ENCODE measurements around the gene DNAJB8. TPM values are rescaled to one million over a fixed set of nuclear protein-coding genes. Genes with fewer than 3 reads are reported as not detected.

Gene DNAJB8
- total RNA-seq, 1 experiment from 2014 or later: not detected

DNA sequence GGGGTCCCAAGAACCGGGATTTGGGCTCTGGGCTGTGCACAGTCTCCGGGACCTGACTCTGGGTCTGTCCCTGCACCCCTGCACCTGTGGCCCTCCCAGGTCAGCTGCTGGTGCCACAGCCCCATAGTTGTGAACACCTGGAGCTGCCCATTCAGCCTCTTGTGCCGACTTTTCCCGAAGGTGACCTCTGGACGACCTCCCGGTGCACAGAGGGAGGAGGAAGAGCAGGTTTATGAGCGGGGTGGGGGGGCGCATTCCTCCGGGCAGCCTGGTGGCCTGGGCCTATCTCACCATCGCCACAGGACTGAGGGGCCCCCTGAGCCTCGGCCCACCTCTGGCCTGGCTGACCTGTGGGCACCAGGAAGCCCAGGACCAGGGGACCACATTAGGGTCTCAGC is 45.3 kb downstream of the DNAJB8 start:
- in situ Hi-C loops (cut with HindIII; ENCODE audit: low sequenced_read_pairs): no loop called here
- no peak for DNase-seq (ENCODE audit: low spot score)

DNA sequence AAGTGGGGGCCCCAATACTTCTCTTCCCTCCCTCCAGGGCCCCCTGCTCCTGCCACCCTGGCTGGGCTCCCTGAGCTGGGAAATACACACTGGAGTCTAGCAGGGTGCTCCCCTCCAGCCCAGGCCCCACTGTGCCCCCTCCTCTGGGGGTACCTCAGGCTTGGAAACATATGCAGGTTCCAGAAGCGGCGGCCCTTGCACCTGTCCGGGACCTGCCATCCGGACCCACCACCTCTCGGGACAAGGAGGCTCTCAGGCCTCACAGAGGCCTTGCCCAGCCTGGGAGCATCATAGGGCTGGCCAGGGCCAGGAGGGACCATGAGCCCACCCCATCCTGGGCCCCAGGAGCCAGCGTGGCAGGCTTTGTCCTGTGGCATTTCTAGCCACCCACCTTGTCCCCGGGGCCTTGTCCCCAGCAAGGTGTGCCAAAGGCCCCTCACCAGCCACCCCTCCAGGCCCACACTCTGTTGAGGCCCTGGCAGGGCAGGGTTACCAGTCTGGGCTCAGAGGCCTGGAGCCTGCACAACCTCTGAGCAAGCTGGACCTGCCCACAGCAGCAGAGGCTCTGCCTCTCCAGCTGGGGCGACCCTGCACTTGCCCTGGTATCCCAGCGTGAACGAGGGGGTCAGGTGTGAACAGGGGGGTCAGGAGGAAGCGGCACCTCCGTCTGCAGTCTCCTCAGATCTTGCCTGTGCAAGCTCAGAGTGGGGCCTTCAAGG is 45.8 kb downstream of the DNAJB8 start:
- in situ Hi-C loops (cut with HindIII; ENCODE audit: low sequenced_read_pairs): no loop called here
- no peak for DNase-seq (ENCODE audit: low spot score)

DNA sequence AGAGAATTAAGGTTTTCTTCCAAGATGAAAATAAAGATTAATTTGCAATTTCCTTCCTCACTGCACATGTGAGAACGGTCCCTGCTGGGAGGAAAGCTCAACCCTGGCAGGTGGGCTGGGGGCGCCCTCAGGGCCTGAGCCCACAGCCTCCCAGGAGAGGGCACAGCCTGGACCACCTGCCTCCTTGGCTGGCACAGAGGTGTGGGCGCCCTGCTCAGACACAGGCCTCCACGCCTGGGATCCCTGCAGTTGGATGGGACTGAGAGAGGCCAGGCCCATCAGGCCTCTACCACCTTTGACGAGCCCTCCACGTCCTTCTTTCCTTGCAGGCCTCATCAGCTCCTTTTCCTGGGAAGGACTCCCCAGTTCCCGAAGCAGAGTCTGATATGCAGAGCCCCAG is 46.4 kb downstream of the DNAJB8 start:
- no peak for DNase-seq (ENCODE audit: low spot score)
- in situ Hi-C loops (cut with HindIII; ENCODE audit: low sequenced_read_pairs): no loop called here

DNA sequence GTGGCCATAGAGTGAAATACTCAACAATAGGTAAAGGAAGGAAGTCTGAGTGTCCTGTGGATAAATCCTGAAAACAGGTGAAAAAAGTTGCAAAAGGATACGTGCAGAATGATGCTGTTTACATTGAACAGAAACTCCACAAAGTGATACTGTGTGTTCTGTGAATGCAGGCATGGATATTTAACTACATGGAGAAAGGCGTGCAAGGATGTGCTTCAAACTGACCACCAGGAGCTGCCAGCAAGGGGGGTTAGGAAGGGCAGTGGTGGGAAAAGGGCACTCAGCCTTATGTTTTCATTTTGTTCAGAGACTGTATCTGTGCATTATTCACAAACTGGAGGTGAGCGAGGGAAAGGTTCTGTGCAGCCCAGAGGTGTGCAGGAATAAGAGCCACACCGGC is 47.4 kb downstream of the DNAJB8 start:
- in situ Hi-C loops (cut with HindIII; ENCODE audit: low sequenced_read_pairs): no loop called here
- no peak for DNase-seq (ENCODE audit: low spot score)

DNA sequence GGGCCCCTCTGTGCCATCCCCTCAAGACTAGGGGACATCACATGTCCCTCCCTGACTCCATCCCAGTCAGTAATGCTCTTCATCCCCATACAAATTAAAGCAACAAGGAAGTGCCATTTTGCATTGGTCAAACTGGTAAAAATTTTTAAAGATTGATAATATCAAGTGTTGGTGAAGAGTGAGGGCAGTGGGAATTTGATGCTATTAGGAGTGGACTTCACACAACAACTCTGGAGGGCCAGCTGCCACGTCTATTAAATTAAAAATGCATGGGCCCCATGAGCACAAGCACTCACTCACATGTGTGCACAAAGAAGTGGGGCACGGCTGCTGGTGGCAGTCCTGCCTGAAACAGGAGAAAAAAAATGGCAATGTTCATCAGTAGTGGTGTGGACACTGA is 47.8 kb downstream of the DNAJB8 start:
- in situ Hi-C loops (cut with HindIII; ENCODE audit: low sequenced_read_pairs): no loop called here
- DNase-seq (ENCODE audit: low spot score): no peak

DNA sequence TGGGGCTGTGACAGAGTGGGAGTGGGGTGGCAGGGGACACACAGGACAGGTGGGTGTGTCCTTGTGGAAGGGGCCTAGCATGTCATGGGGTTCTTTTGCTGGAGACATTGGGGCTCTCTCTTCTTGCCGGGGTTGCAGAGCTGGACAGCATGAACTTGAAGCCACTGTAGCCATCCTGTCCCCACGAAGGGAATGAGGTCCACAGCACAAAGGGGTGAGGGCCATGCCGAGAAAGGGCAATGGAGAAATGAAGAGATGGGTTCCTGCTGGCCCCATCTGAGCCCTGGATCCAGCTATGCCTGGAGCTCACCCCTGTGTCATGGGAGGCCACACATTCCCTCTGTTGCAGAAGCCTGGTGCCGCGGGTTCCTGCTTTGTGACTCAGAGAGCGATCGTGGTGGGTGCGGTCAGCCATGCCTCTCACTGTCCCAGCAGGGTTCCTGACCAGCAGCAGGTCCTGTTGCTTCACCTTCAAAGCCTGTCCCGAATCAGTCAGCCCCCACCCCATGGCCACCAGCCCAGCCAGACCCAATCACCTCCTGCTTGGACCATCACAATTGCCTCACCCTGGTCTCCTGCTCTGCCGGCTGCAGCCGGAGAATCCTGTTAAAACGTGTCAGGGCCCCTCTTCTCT is 50.0 kb downstream of the DNAJB8 start:
- in situ Hi-C loops (cut with HindIII; ENCODE audit: low sequenced_read_pairs): no loop called here
- DNase-seq (ENCODE audit: low spot score): no peak

DNA sequence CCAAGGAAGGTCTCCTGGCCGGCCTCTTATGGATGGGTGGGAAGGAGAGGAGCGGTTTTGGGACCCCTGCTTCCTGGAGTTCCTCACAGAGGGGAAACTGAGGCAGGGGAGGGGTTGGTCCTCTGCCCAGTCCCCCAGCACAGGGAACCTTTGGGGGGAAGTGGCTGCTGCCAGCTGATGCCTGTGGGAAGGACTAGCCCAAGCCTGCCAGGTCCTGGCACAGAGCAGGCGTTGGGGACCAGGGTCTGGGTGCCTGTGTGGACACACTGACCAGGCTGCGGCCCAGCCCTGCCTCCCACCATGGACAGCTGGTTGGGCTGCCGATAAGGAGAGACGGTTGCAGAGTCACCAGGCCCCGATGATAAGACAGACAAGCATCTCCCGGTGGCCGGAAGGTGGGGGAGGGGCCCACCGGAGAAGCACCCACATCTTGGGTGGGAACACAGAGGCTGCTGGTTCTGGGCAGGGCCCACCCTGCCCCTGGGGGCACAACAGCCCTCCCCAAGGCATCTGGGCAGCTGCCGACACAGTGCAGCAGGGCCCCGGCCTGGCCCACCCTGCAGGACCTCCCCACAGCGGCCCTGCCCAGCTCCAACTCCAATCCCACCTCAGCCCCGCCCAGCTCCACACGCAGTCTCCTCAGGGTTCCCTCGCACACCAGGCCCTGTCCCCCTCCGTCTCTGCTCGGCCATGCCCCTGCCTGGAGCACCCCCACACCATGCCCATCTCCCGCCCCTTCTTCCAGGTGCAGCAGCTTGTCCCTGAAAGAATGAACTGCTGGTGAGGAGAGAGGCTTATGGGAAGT is 50.7 kb downstream of the DNAJB8 start:
- DNase-seq (ENCODE audit: low spot score): no peak
- in situ Hi-C loops (cut with HindIII; ENCODE audit: low sequenced_read_pairs): no loop called here

DNA sequence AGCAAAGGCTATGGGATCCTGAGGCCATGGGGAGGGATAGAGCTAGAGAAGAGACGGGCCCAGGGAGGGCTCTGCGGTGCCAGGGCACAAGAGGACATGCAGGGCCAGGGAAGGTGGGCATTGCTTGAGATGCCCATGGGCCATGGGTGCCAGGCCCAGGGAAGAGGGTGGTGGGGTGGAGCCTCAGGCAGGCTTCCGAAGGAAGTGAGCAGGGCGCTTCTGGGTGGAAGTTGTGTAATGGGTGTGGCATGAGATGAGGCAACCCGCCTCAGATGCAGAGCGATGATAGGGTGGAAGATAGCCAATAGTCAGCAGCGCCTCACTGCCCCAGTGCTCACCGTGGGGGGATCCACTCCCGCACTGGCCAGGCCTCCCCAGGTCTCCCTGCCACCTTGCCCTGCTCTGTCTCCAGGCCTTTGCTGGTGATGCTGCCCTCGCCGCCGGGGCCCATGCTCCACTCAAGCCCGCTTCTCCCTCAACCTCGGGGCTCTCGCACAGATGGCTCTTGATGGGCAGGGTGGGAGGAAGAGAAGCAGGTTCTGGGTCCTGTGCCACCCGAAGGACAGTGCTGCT is 51.4 kb downstream of the DNAJB8 start:
- DNase-seq (ENCODE audit: low spot score): no peak

DNA sequence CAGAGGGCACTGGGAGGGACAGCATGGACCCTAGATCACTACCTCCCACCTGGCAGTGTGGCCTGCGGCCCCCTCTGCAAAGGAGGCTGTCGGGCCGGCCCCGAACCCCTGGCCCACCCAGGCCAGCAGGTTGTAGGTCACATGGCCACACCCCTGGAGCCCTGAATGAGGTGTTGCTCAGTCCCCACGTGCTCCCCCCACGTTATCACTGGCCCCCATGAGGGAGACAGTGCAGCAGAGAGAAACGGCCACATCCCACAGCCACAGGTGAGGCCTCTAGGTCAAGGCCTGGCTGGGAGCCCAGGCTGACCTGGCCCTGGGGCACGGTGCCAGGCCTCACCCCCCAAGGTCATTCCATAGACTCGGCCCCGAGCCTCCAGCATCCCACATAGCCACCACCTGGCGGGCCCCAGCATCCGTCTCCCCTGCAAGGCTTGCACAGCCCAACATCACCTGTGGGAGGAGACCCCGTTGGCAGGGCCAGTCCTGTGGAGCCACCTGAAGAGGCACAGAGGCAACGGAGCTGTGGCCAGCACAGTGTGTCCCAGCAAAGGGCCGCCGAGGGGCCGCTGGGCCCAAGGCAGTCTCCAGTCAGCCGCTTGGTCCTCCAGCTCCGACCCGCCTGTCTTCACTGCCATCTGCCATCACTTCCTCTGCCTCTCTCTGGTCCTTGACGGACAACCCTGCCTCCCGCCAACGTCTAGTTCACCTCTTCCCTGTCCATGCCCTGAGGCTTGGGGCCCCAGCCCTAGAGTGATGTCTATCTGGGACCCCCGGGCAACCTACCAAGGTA is 53.1 kb downstream of the DNAJB8 start:
- in situ Hi-C loops (cut with HindIII; ENCODE audit: low sequenced_read_pairs): no loop called here

More for the DNA sequence above, 51.4 kb downstream of the DNAJB8 start:
- in situ Hi-C loops (cut with HindIII; ENCODE audit: low sequenced_read_pairs): no loop called here

DNA sequence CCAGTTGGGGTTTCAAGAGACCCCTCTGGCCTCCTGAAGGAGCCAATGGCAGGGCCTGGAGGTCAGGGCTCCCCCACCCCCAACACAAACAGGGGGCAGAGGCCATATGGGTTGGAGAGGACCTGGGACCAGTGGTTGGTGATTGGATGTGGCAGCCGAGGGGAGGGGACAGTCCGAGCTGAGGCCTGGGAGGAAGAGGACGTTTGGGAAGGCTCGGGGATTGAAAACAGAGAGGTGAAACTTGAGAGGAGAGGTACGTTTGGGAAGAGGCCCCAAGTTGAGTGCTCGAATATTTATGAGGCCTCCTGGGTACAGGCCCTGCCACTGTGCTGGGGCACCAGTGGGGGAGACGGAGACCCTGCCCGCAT is 53.7 kb downstream of the DNAJB8 start:
- in situ Hi-C loops (cut with HindIII; ENCODE audit: low sequenced_read_pairs): no loop called here
- no peak for DNase-seq (ENCODE audit: low spot score)

More for the DNA sequence above, 53.1 kb downstream of the DNAJB8 start:
- no peak for DNase-seq (ENCODE audit: low spot score)

Other genes starting within 250 kb of the DNAJB8 start
- gene GATA2, start 26.3 kb upstream of the DNAJB8 start, total RNA-seq (2014; rRNA removed; shearing (Covaris generic)): 81.0 and 85.0 TPM in 2 replicates
- 333 and 383 TPM in 2 replicates for gene RPN1, start 183.9 kb upstream of the DNAJB8 start, total RNA-seq (2014; rRNA removed; shearing (Covaris generic))